Body of pancreas (tissue), 4 donors: Measurements from ENCODE around the gene LRRC28.
"Not testable (repeated sequence)": the region's sequence is repeated elsewhere in the genome, so short reads cannot be mapped to it uniquely, and the experiment has no call there.

Experiments
- POLR2A ChIP-seq, 3 donors: fragments of 450-650 bp; IDR thresholded peaks; one replicate each; pipeline ENCODE4 v1.6.1; 2016; ENCODE audit warnings: antibody characterized with exemption in 3 of 3, mild to moderate bottlenecking in 2 of 3
- TF ChIP-seq, protein P1 (sequence below), 7 experiments: fragments of 450-650 bp in 4 of 7; fragments of 200-600 bp in 3 of 7; sonication (generic) in 3 of 7; IDR thresholded peaks; one replicate each; pipeline ENCODE4 v1.5.1; 2016 to 2019; ENCODE audit warnings: antibody characterized with exemption in 7 of 7

DNA sequence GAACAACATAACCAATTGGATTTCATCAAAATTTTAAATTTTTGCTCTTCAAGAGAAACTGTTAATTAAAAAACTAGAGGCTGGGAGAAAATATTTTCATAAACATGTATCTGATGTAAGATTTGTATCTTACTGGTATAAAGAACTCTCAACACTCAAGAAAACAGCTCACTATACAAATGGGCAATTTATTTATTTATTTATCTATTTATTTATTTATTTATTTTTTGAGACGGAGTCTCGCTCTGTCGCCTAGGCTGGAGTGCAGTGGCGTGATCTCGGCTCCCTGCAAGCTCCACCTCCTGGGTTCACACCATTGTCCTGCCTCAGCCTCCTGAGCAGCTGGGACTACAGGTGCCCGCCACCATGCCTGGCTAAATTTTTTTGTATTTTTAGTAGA lies 17.1 kb upstream of the LRRC28 start:
- TF ChIP-seq, protein P1, sequence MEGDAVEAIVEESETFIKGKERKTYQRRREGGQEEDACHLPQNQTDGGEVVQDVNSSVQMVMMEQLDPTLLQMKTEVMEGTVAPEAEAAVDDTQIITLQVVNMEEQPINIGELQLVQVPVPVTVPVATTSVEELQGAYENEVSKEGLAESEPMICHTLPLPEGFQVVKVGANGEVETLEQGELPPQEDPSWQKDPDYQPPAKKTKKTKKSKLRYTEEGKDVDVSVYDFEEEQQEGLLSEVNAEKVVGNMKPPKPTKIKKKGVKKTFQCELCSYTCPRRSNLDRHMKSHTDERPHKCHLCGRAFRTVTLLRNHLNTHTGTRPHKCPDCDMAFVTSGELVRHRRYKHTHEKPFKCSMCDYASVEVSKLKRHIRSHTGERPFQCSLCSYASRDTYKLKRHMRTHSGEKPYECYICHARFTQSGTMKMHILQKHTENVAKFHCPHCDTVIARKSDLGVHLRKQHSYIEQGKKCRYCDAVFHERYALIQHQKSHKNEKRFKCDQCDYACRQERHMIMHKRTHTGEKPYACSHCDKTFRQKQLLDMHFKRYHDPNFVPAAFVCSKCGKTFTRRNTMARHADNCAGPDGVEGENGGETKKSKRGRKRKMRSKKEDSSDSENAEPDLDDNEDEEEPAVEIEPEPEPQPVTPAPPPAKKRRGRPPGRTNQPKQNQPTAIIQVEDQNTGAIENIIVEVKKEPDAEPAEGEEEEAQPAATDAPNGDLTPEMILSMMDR (IDR thresholded peaks at IDR 0.05) = not testable (repeated sequence)
- not testable (repeated sequence) for TF ChIP-seq POLR2A (IDR thresholded peaks at IDR 0.05)
